HepG2 (cell line): ENCODE results near the gene ANO1. TPM values are rescaled to one million over a fixed set of nuclear protein-coding genes. Genes with fewer than 3 reads are reported as not detected.

Experiments
- ATAC-seq: fragments of 200-7000 bp; cut with Tn5 transposase; 3 replicates; pipeline ENCODE4 v1.9.1; 2020; ENCODE audit warnings: mild to moderate bottlenecking, moderate library complexity
- BruUV-seq: library from RNA; stranded (reverse); fragments of 400-500 nt; replicated peaks from 2 replicates; lab custom pipeline; 2021; lab: Mats Ljungman, UMichigan
- CTCF ChIA-PET: fragments of 300-600 bp; formaldehyde crosslinking; extraction: SDS; loops from one replicate; lab custom pipeline; 2021; ENCODE audit warnings: low total read pairs, inconsistent platforms, low intra/inter-chr PET ratio; lab: Yijun Ruan, JAX
- POLR2A ChIA-PET: fragments of 350-600 bp; sonication (Branson Sonifier 250); formaldehyde crosslinking; loops from one replicate; lab custom pipeline; 2020; ENCODE audit warnings: antibody characterized with exemption, inconsistent platforms; lab: Yijun Ruan, JAX
- DNase-seq: peaks from one replicate; pipeline ENCODE4 v3.0.0-alpha.2; 2015; ENCODE audit warnings: low spot score
- FAIRE-seq: peaks from 3 replicates; lab custom pipeline; 2011; peaks lifted over from hg19 to GRCh38; lab: Jason Lieb, UNC
- H2AFZ ChIP-seq: one replicate; pipeline ENCODE4 v1.6.1; 2011; ENCODE audit warnings: low read length, inconsistent platforms
- H3K27ac ChIP-seq: fragments of 300-600 bp; 3 replicates; pipeline ENCODE4 v1.8.0; 2011; ENCODE audit warnings: mixed run types, mild to moderate bottlenecking, mixed read lengths, low read length, inconsistent platforms; ENCODE audit not compliant: insufficient read depth; ENCODE audit errors: extremely low read length
- H3K27me3 ChIP-seq, 2 experiments: fragments of 200-600 bp in 1 of 2; 2 replicates in 1 of 2; 3 replicates in 1 of 2; pipeline versions ENCODE4 v1.6.0 to v1.8.0; 2011; ENCODE audit warnings: low read length in 2 of 2, mild to moderate bottlenecking in 2 of 2, moderate library complexity in 2 of 2, inconsistent platforms in 1 of 2; ENCODE audit not compliant: insufficient read depth in 2 of 2, control insufficient read depth in 1 of 2
- H3K36me3 ChIP-seq, 2 experiments: fragments of 200-600 bp in 1 of 2; replicated peaks in 1 of 2; 2 replicates in 1 of 2; 3 replicates in 1 of 2; pipeline versions ENCODE4 v1.5.1 to v1.8.0; 2011; ENCODE audit warnings: low read length in 2 of 2, inconsistent platforms in 1 of 2; ENCODE audit not compliant: insufficient read depth in 2 of 2, control insufficient read depth in 1 of 2
- H3K4me1 ChIP-seq: 2 replicates; pipeline ENCODE4 v1.5.1; 2012; ENCODE audit warnings: low read length, inconsistent platforms; ENCODE audit not compliant: insufficient read depth
- H3K4me2 ChIP-seq: 2 replicates; pipeline ENCODE4 v1.6.0; 2011; ENCODE audit warnings: low read depth, low read length, inconsistent platforms
- H3K4me3 ChIP-seq, 3 experiments: fragments of 200-600 bp in 1 of 3; sonication (generic), shearing (Covaris generic) in 1 of 3; replicated peaks in 1 of 3; 2 replicates each; pipeline ENCODE4 v1.5.1; 2011 to 2016; ENCODE audit warnings: low read length in 3 of 3, inconsistent platforms in 2 of 3, low read depth in 2 of 3, mild to moderate bottlenecking in 2 of 3, control low read depth in 1 of 3, mixed read lengths in 1 of 3; ENCODE audit not compliant: insufficient read depth in 1 of 3
- H3K79me2 ChIP-seq: one replicate; pipeline ENCODE4 v1.6.1; 2011; ENCODE audit warnings: low read length, inconsistent platforms; ENCODE audit not compliant: insufficient read depth
- H3K9ac ChIP-seq: 2 replicates; pipeline ENCODE4 v1.6.0; 2011; ENCODE audit warnings: mild to moderate bottlenecking, low read depth, low read length, inconsistent platforms; ENCODE audit not compliant: insufficient read depth
- H3K9me3 ChIP-seq: 2 replicates; pipeline ENCODE4 v1.5.1; 2012; ENCODE audit warnings: mild to moderate bottlenecking, low read length
- H4K20me1 ChIP-seq: 2 replicates; pipeline ENCODE4 v1.6.0; 2011; ENCODE audit warnings: inconsistent platforms, mild to moderate bottlenecking, low read length, moderate library complexity; ENCODE audit not compliant: insufficient read depth
- CREB1 ChIP-seq, 2 experiments: fragments of 450-650 bp in 1 of 2; IDR thresholded peaks; 2 replicates each; pipeline ENCODE4 v1.6.1; 2016 to 2017; ENCODE audit warnings: control low read depth in 1 of 2, mild to moderate bottlenecking in 1 of 2, missing compliant biosample characterization in 1 of 2, missing genetic modification characterization in 1 of 2
- DNMT1 ChIP-seq: sonication (generic); formaldehyde crosslinking; IDR thresholded peaks from 2 replicates; pipeline ENCODE4 v1.5.1; 2020; ENCODE audit warnings: mild to moderate bottlenecking, missing genetic modification reagents
- FOSL2 ChIP-seq: sonication (generic); formaldehyde crosslinking; IDR thresholded peaks from 2 replicates; pipeline ENCODE4 v1.4.0; 2020; ENCODE audit warnings: missing genetic modification reagents
- GPN1 ChIP-seq: sonication (generic); formaldehyde crosslinking; IDR thresholded peaks from 2 replicates; pipeline ENCODE4 v1.5.1; 2020; ENCODE audit warnings: missing genetic modification reagents, borderline replicate concordance
- HMGA1 ChIP-seq: sonication (generic); formaldehyde crosslinking; conservative IDR thresholded peaks from 2 replicates; pipeline ENCODE4 v1.4.0; 2020; ENCODE audit warnings: missing genetic modification reagents
- MXD4 ChIP-seq: IDR thresholded peaks from 2 replicates; pipeline ENCODE4 v1.6.1; 2016; ENCODE audit warnings: mild to moderate bottlenecking, missing biosample characterization, missing genetic modification reagents
- NR2F1 ChIP-seq, 2 experiments: fragments of 450-650 bp in 1 of 2; formaldehyde crosslinking in 1 of 2; IDR thresholded peaks; 2 replicates each; pipeline versions ENCODE4 v1.5.0 to v1.6.1; 2016 to 2020; ENCODE audit warnings: mild to moderate bottlenecking in 1 of 2, missing compliant biosample characterization in 1 of 2, missing genetic modification reagents in 1 of 2, moderate library complexity in 1 of 2
- PHF5A ChIP-seq: IDR thresholded peaks from one replicate; pipeline ENCODE4 v1.6.1; 2018; ENCODE audit warnings: low read depth, missing genetic modification reagents; ENCODE audit not compliant: unreplicated experiment
- RXRB ChIP-seq: IDR thresholded peaks from 2 replicates; pipeline ENCODE4 v1.6.1; 2016; ENCODE audit warnings: borderline replicate concordance, missing genetic modification reagents, missing compliant biosample characterization
- SETDB1 ChIP-seq: sonication (generic); formaldehyde crosslinking; IDR thresholded peaks from 2 replicates; pipeline ENCODE4 v1.5.1; 2020; ENCODE audit warnings: missing genetic modification reagents, mild to moderate bottlenecking, borderline replicate concordance
- ZC3H4 ChIP-seq: sonication (generic); formaldehyde crosslinking; IDR thresholded peaks from 2 replicates; pipeline ENCODE4 v1.4.0; 2020; ENCODE audit warnings: missing genetic modification reagents, borderline replicate concordance
- ZFP62 ChIP-seq: sonication (generic); formaldehyde crosslinking; IDR thresholded peaks from 2 replicates; pipeline ENCODE4 v1.4.0; 2020; ENCODE audit warnings: missing genetic modification reagents
- ZNF713 ChIP-seq: sonication (generic); formaldehyde crosslinking; IDR thresholded peaks from 2 replicates; pipeline ENCODE4 v1.4.0; 2020; ENCODE audit warnings: mild to moderate bottlenecking, missing genetic modification reagents
- WGBS: methylation state at CpG from one replicate; pipeline ENCODE4 v1.1.6; 2017; ENCODE audit warnings: low lambda C conversion rate; 5-methylcytosine and 5-hydroxymethylcytosine counted together
- in situ Hi-C: cut with HindIII; loops from 2 replicates; pipeline ENCODE4 v1.10.0; 2017; ENCODE audit warnings: low pct_unique_long_range_greater_than_20kb; ENCODE audit not compliant: extremely low pct_ligation_motif_present
- intact Hi-C: fragments of 100-400 bp; cut with micrococcal nuclease; formaldehyde crosslinking; loops from one replicate; pipeline ENCODE4 v1.10.0; 2022; ENCODE audit not compliant: unreplicated experiment
- polyA plus RNA-seq, 8 experiments: library from polyadenylated mRNA; depleted of rRNA in 3 of 8; stranded (reverse) in 7 of 8; unstranded in 1 of 8; fragments of >200 nt; fragmentation: Illumina TruSeq in 4 of 8; extraction: Trizol in 4 of 8; gene quantifications; 2 replicates each; pipeline versions ENCODE4 v1.2.1 to v1.2.3, GENCODE V29; 2011 to 2016; ENCODE audit warnings: low read depth in 4 of 8, missing spikeins in 1 of 8, mixed read lengths in 1 of 8; ENCODE audit not compliant: insufficient read depth in 1 of 8
- total RNA-seq, 5 experiments: library from RNA; depleted of rRNA; stranded (reverse); fragments of >200 nt; fragmentation: Illumina TruSeq; extraction: Trizol; gene quantifications; 2 replicates each; pipeline ENCODE4 v1.2.3, GENCODE V29; 2016; ENCODE audit warnings: low read depth in 1 of 5
- TF ChIP-seq, protein P1 (sequence below): sonication (generic); formaldehyde crosslinking; IDR thresholded peaks from 2 replicates; pipeline ENCODE4 v1.5.1; 2020; ENCODE audit warnings: missing genetic modification reagents, mild to moderate bottlenecking, borderline replicate concordance

ANO1 gene
- total and polyA plus RNA-seq, 2 of the 13 experiments (the other 11 are each of a cell fraction or from before 2014, with no cell fraction given): not detected

DNA sequence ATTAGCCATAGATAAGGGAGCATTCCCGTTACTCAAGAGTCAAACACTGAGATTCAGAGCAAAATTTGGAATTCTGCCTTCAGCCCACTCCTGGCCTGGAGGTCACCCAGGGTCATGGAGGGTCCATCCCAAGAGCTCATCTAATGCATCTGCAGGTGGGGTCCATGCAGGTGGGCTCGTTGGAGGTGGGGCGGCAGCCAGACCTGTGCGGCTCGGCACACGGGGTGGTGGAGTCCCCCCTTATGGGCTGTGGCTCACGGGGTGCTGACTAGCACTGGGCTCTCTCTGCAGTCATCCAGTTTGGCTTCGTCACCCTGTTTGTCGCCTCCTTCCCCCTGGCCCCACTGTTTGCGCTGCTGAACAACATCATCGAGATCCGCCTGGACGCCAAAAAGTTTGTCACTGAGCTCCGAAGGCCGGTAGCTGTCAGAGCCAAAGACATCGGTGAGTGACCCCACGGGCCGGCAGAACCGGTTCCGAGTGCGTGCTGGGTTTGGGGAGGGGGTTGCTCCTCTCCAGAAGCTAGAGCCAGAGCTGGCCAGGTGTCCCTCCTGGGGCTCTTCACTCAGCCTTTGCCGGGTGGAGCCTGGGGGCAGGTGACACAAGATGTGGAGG, 92.6 kb downstream of the ANO1 start (continued):
- TF ChIP-seq, protein P1, sequence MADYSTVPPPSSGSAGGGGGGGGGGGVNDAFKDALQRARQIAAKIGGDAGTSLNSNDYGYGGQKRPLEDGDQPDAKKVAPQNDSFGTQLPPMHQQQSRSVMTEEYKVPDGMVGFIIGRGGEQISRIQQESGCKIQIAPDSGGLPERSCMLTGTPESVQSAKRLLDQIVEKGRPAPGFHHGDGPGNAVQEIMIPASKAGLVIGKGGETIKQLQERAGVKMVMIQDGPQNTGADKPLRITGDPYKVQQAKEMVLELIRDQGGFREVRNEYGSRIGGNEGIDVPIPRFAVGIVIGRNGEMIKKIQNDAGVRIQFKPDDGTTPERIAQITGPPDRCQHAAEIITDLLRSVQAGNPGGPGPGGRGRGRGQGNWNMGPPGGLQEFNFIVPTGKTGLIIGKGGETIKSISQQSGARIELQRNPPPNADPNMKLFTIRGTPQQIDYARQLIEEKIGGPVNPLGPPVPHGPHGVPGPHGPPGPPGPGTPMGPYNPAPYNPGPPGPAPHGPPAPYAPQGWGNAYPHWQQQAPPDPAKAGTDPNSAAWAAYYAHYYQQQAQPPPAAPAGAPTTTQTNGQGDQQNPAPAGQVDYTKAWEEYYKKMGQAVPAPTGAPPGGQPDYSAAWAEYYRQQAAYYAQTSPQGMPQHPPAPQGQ (CRISPR knock-in tag): no peak
- TF ChIP-seq GPN1 (CRISPR knock-in tag) (no peak), HMGA1 (CRISPR knock-in tag) (no peak), CREB1 (IDR thresholded peaks at IDR 0.05) (no peak), CREB1 (CRISPR knock-in tag; IDR thresholded peaks at IDR 0.05) (no peak)

- FAIRE-seq: no peak
- ChIA-PET CTCF (no interaction called here), POLR2A (no interaction called here)
- no peak overlapping the region for H3K4me2 ChIP-seq
- peak; percentile 20 for DNase-seq
- TF ChIP-seq RXRB (CRISPR knock-in tag) (0 out of 2 replicates have a peak, but pooled peaks have one; percentile 15), SETDB1 (CRISPR knock-in tag) (no peak), FOSL2 (CRISPR knock-in tag) (peak; percentile 34; the same call in 1 of the 2 replicates), ZC3H4 (CRISPR knock-in tag) (no peak), PHF5A (CRISPR knock-in tag) (no peak), ZFP62 (CRISPR knock-in tag) (no peak), DNMT1 (CRISPR knock-in tag) (no peak), MXD4 (CRISPR knock-in tag) (no peak), NR2F1 (CRISPR knock-in tag; IDR thresholded peaks at IDR 0.05) (peak in 1 of 2 experiments; percentile 39; a peak in 1 of 4 replicates), ZNF713 (CRISPR knock-in tag) (no peak)
- TF ChIP-seq, all 625 proteins: peak for 3
- H3K4me1 ChIP-seq: peaks cover 16% of the 10 kb centered on the region; the same call in 1 of the 2 replicates
- no peak overlapping the region for H2AFZ ChIP-seq
- intact Hi-C loops (no loop called here), in situ Hi-C loops (no loop called here)
- H3K27me3 ChIP-seq: peaks cover 0 to 29% of the 10 kb centered on the region in 2 experiments; a peak in 4 of 5 replicates
- H3K36me3 ChIP-seq: no peaks in the 10 kb centered on the region
- H3K27ac ChIP-seq: no peak overlapping the region
- H3K79me2 ChIP-seq: no peaks in the 10 kb centered on the region
- BruUV-seq: no TSS peak
- no peak overlapping the region for H3K9ac ChIP-seq
- no peaks in the 10 kb centered on the region for H3K9me3 ChIP-seq
- no peak overlapping the region for H3K4me3 ChIP-seq
- ATAC-seq: peak; percentile 29; the same call in 1 of the 3 replicates
- WGBS: 0% methylated on average over 4 of the region's 4 CpGs
- H4K20me1 ChIP-seq: no peaks in the 10 kb centered on the region; the same call in 1 of the 2 replicates
These were observed 94.9 kb downstream of the ANO1 start for GRCh38 chr11:70173018-70173417.
